Embryonic facial prominence (tissue), 1 donor: ENCODE results near the gene C19orf25.

ENCODE experiments used
- DNase-seq: peaks from one replicate; pipeline ENCODE4 v3.0.0-alpha.2; 2016; ENCODE audit errors: extremely low spot score

C19orf25 gene

GRCh38 chr19:1433119-1434039 lies 45.6 kb downstream of the C19orf25 start:
- DNase-seq: no peak

GRCh38 chr19:1432507-1432887 lies 46.5 kb downstream of the C19orf25 start:
- DNase-seq: no peak

GRCh38 chr19:1431759-1432506 lies 47.1 kb downstream of the C19orf25 start:
- DNase-seq: no peak

GRCh38 chr19:1430246-1430645 lies 48.8 kb downstream of the C19orf25 start:
- no peak for DNase-seq

DNA sequence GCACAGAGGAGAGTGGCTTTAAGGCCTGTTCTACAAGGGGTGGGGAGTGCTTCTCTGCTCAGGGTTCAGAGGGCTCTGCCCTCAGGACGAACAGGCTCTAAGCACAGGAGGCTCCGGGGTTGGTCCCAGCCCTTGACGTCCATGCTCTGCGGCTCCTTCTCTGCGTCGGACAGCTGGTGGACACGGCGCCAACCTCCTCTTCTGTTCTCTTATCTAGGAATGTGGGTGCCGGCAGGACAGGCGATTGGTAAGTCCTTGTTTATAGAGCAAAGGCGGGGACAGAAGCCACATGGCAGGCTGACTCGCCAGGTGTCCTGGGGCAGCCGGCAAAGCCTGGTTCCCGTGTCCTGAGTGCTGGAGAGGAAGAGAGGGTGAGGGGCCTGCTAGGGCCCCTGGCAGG lies 49.3 kb downstream of the C19orf25 start:
- DNase-seq: no peak

DNA sequence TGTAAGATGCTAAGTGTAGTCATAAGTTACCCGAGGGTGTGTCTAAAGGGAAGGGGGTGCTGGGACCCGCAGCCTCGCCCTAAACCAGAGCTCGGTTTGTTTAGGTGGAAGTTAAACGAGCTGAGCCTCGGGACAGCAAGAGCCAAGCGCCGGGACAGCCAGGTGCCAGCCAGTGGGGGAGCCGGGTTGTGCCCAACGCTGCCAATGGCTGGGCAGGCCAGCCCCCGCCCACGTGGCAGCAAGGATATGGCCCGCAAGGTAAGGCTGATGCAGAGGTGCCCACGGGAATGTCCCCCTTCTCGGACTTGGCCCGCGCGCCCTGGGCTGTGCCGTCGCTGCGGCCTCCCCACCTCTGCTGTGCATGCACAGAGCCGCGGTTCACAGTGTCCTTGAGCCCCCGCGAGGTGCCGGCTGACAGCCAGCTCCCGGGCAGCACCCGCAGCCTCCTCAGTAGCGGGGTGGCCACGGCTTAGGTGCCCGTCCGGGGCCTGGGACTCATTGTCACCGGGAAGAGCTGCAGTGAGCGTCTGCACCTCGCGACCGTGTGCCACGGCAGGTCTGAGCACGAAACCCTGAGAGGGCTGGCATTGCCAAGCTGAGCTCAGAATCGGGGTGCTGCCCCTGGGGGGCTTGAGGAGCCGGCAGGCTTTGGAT lies 50.1 kb downstream of the C19orf25 start:
- DNase-seq: no peak

GRCh38 chr19:1427221-1427920 lies 51.6 kb downstream of the C19orf25 start:
- no peak for DNase-seq

GRCh38 chr19:1426736-1427135 lies 52.3 kb downstream of the C19orf25 start:
- no peak for DNase-seq

GRCh38 chr19:1425902-1426301 lies 53.1 kb downstream of the C19orf25 start:
- no peak for DNase-seq

GRCh38 chr19:1425102-1425837 lies 53.7 kb downstream of the C19orf25 start:
- DNase-seq: no peak

DNA sequence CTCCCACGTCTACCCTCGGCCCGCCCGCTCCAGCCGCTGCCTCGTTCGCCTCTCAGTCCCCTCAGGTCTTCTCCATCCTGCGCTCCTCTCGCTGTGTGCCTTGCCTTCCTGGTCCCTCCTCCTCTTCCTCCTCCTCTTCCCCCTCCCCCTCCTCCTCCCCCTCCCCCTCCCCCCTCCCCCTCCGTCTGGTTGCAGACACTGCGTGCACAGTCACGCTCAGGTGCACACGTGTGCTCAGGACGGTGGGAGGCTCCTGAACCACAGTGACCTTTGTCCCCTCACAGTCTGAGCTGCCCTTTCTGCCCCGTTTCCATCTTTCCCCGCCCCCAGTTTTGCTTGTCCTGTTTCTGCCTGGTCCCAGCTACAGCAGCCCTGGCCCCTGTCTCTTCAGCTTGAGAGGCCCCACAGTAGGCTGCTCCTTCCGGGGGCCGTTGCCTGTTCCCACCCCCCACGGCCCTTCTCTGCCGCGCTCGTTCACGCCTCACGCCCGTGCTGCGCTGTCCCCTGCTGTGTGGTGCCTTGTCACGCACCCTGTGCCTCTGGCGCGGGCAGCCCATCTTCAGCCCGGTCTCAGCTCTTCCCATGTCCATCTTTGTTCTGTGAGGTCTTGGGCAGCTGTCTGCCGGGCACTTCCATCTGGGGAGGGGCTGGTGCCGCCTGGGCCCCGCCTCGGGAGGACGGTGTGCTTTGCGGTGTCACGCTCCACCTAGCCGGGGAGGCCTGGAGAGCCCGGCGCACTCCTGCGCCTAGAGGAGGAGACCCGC lies 54.6 kb downstream of the C19orf25 start:
- no peak for DNase-seq

- no peak for DNase-seq
Observed at GRCh38 chr19:1423436-1424191, 55.4 kb downstream of the C19orf25 start.
